A673 (cell line): ENCODE results near the gene ACSS1. TPM values are rescaled to one million over a fixed set of nuclear protein-coding genes. Genes with fewer than 3 reads are reported as not detected.

Experiments used
- BruUV-seq: library from RNA; stranded (reverse); fragments of 400-500 nt; replicated peaks from 2 replicates; lab custom pipeline; 2021; lab: Mats Ljungman, UMichigan
- CTCF ChIA-PET: fragments of 300-600 bp; sonication (Branson Sonifier 250); formaldehyde crosslinking; loops from one replicate; lab custom pipeline; 2022; ENCODE audit warnings: antibody characterized with exemption; lab: Charles Lee
- POLR2A ChIA-PET: fragments of 300-600 bp; sonication (Branson Sonifier 250); formaldehyde crosslinking; loops from one replicate; lab custom pipeline; 2022; ENCODE audit warnings: antibody characterized with exemption; ENCODE audit not compliant: low non-redundant PET; lab: Charles Lee
- DNase-seq: peaks from one replicate; pipeline ENCODE4 v3.0.0-alpha.2; 2015; ENCODE audit warnings: low spot score
- H3K27ac ChIP-seq: fragments of 200-600 bp; sonication (generic); 2 replicates; pipeline ENCODE4 v1.5.1; 2016; ENCODE audit warnings: mixed run types, low read depth, mild to moderate bottlenecking, mixed read lengths, antibody characterized with exemption, low read length; ENCODE audit not compliant: poor library complexity, severe bottlenecking
- H3K27me3 ChIP-seq: fragments of 200-600 bp; sonication (generic); replicated peaks from 2 replicates; pipeline ENCODE4 v1.6.1; 2017; ENCODE audit warnings: mixed run types, low read depth, mild to moderate bottlenecking, mixed read lengths, antibody characterized with exemption, low read length; ENCODE audit not compliant: insufficient read depth, poor library complexity
- H3K36me3 ChIP-seq: fragments of 200-600 bp; sonication (generic); 2 replicates; pipeline ENCODE4 v1.6.1; 2016; ENCODE audit warnings: mixed run types, mild to moderate bottlenecking, mixed read lengths, antibody characterized with exemption, low read length; ENCODE audit not compliant: insufficient read depth, poor library complexity, severe bottlenecking
- H3K4me1 ChIP-seq: fragments of 200-600 bp; sonication (generic); 2 replicates; pipeline ENCODE4 v1.6.1; 2017; ENCODE audit warnings: mixed run types, mild to moderate bottlenecking, mixed read lengths, antibody characterized with exemption, low read length; ENCODE audit not compliant: insufficient read depth, poor library complexity, severe bottlenecking
- H3K4me3 ChIP-seq: fragments of 200-600 bp; sonication (generic); 2 replicates; pipeline ENCODE4 v1.5.1; 2016; ENCODE audit warnings: low read depth, mixed run types, mild to moderate bottlenecking, mixed read lengths, low read length; ENCODE audit not compliant: poor library complexity, severe bottlenecking
- H3K9me3 ChIP-seq: fragments of 200-600 bp; sonication (generic); 2 replicates; pipeline ENCODE4 v1.6.1; 2016; ENCODE audit warnings: mixed run types, low read depth, mild to moderate bottlenecking, mixed read lengths, antibody characterized with exemption, low read length; ENCODE audit not compliant: poor library complexity, severe bottlenecking
- EZH2 ChIP-seq: fragments of 200-600 bp; sonication (generic); IDR thresholded peaks from 2 replicates; pipeline ENCODE4 v1.6.1; 2017; ENCODE audit warnings: borderline replicate concordance, low read depth, mild to moderate bottlenecking, mixed read lengths, antibody characterized with exemption, low read length; ENCODE audit not compliant: poor library complexity, severe bottlenecking
- intact Hi-C: fragments of 100-400 bp; cut with micrococcal nuclease; formaldehyde crosslinking; loops from one replicate; pipeline ENCODE4 v1.10.0; 2022; ENCODE audit not compliant: unreplicated experiment
- total RNA-seq: library from RNA; stranded (reverse); gene quantifications from 2 replicates; pipeline ENCODE4 v1.2.3, GENCODE V29; 2021
- TF ChIP-seq, protein P1 (sequence below): fragments of 300-800, 200-600 bp; sonication (generic); conservative IDR thresholded peaks from 2 replicates; pipeline ENCODE4 v1.5.1; 2017; ENCODE audit warnings: low read depth, mild to moderate bottlenecking, antibody characterized with exemption, low read length, moderate library complexity, mixed read lengths

Gene ACSS1
- total RNA-seq, 1 experiment from 2014 or later: 3.9 TPM

DNA sequence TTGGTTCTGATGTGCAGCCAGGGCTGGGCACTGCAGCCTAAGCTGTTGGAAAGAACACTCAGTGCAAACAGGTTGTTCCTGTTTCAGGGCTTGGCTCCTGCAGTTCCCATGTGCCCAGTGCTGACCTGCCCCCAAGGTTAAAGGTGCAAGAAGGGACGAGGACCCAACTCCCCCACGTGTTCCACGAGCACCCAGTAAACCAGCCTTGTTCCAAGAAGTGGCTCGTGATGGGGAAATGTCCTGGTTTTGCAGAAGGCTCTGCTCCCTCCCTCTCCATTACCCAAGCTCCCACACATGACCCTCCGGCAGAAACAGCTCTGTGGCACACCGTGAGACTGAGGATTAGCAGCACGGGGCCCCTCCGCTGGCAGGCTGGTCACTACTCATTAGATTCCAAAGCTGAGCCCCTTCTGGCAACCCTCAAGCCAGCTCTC, 9.4 kb downstream of the ACSS1 start:
- DNase-seq: no peak
- no peaks in the 10 kb centered on the region for H3K27me3 ChIP-seq
- H3K4me3 ChIP-seq: no peak overlapping the region
- no peak for TF ChIP-seq EZH2
- TF ChIP-seq, protein P1, sequence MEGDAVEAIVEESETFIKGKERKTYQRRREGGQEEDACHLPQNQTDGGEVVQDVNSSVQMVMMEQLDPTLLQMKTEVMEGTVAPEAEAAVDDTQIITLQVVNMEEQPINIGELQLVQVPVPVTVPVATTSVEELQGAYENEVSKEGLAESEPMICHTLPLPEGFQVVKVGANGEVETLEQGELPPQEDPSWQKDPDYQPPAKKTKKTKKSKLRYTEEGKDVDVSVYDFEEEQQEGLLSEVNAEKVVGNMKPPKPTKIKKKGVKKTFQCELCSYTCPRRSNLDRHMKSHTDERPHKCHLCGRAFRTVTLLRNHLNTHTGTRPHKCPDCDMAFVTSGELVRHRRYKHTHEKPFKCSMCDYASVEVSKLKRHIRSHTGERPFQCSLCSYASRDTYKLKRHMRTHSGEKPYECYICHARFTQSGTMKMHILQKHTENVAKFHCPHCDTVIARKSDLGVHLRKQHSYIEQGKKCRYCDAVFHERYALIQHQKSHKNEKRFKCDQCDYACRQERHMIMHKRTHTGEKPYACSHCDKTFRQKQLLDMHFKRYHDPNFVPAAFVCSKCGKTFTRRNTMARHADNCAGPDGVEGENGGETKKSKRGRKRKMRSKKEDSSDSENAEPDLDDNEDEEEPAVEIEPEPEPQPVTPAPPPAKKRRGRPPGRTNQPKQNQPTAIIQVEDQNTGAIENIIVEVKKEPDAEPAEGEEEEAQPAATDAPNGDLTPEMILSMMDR: no peak
- ChIA-PET CTCF (no interaction called here), POLR2A (no interaction called here)
- intact Hi-C loops: no loop called here
- no peaks in the 10 kb centered on the region for H3K4me1 ChIP-seq
- no peaks in the 10 kb centered on the region for H3K36me3 ChIP-seq
- no TSS peak for BruUV-seq
- no peaks in the 10 kb centered on the region for H3K9me3 ChIP-seq
- H3K27ac ChIP-seq: no peak overlapping the region

DNA sequence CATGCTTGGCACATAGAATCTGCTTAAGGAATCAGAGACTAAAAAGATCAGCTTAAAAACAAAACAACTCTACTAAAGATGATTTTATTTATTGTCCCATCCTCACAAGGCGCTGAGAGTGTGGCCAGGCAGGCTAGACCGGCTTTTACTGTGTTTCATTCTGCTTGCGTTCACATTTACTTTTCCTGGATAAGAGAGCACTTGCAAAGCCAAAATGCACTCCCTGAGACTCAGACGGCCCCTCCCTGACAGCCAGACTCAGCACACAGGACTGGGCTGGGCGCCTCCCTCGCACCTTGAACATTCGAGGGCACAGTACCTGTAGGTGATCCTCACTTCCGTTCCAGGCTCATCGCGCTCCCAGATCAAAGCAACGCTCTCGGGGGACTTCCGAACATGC, 10.2 kb downstream of the ACSS1 start:
- H3K27ac ChIP-seq: no peak overlapping the region
- no peaks in the 10 kb centered on the region for H3K27me3 ChIP-seq
- CTCF ChIA-PET: no interaction called here

DNA sequence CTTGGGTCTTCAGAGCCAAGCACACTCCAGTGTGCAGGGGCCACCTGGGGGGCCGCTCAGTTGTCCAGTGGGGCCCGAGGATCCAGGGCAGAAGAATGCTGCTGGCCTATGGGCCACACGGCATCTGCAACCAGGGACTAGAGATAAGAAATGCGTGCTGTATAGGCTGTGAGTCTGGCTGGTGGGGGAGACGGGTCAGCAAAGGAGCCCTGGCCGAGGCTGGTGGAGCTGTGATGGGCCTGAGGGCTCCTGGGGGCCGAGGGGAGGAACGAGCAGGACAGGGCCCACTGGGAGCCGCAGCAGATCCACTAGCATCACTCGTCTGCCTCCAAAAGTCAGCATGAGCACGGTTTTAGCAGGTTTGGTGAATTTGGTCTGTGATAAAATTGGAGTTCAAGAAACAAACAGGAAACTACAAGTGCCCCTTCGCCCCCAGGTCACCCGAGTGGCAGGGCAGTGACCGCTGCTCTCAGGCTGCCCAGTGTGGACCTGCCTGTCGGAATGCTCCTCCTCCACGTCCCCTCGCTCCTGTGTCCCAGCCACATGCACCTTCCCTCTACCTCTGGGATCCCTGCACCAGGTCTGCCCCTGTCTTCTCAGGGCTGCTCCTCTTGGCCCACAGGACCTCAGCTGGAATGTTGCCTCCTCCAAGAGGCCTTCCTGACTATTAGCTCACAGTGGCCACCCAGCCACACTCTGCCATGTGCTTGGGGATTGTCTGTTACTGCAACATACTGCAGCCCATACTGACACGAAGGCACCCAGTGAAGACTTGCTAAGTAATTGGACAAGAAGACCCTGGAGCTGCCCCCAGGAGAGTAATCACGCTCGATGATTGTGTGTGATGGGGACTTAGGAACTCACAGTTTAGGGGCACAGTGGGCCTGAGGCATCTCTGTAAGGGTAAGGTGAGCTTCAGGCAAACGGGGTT, 10.9 kb downstream of the ACSS1 start:
- ChIA-PET POLR2A (no interaction called here), CTCF (no interaction called here)
- TF ChIP-seq EZH2: no peak
- TF ChIP-seq, protein P1: no peak
- Histone ChIP-seq H3K9me3 (no peaks in the 10 kb centered on the region), H3K36me3 (no peaks in the 10 kb centered on the region), H3K27me3 (no peaks in the 10 kb centered on the region), H3K27ac (no peak overlapping the region), H3K4me1 (no peaks in the 10 kb centered on the region), H3K4me3 (no peak overlapping the region)
- intact Hi-C loops: no loop called here
- no peak for DNase-seq
- BruUV-seq: no TSS peak

More for the DNA sequence above, 10.2 kb downstream of the ACSS1 start:
- intact Hi-C loops: no loop called here
- H3K36me3 ChIP-seq: no peaks in the 10 kb centered on the region
- no peak overlapping the region for H3K4me3 ChIP-seq
- POLR2A ChIA-PET: no interaction called here
- no peak for DNase-seq
- no TSS peak for BruUV-seq
- no peaks in the 10 kb centered on the region for H3K9me3 ChIP-seq
- no peaks in the 10 kb centered on the region for H3K4me1 ChIP-seq
- no peak for TF ChIP-seq EZH2
- TF ChIP-seq, protein P1: no peak
